Fibroblast of pulmonary artery (primary cell): ENCODE measurements around the gene HRH1.

Source experiments
- DNase-seq: peaks from one replicate; pipeline ENCODE4 v3.0.0-alpha.2; 2010; ENCODE audit warnings: low read depth
- H3K4me3 ChIP-seq: replicated peaks from 2 replicates; pipeline ENCODE4 v1.5.1; 2011; ENCODE audit warnings: low read depth, mild to moderate bottlenecking, control low read depth, low read length, moderate library complexity
- CTCF ChIP-seq: IDR thresholded peaks from 2 replicates; pipeline ENCODE4 v1.5.1; 2011; ENCODE audit warnings: mild to moderate bottlenecking, control low read depth, low read length, inconsistent platforms; ENCODE audit errors: missing control alignments

Gene HRH1

DNA sequence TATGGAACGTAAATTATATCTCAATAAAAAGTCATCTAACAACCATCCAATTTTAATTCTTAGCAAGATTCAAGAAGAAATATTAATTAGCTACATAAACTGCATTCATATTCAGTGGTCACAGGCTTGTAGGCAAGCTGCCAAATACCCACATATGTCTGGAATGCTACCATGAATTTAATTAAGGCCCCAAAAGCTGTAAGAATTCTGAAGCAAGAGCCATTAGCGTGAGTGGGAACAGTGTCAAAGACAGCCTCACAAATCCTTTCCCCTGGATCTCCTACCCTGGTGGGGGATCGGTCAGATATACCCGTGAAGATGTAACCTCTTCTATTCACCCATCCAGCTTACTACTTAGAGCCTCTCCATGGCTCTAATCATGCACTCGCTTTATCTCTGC lies 157.9 kb downstream of the HRH1 start:
- no peak for TF ChIP-seq CTCF
- DNase-seq, result no peak

More for the DNA sequence above, 157.9 kb downstream of the HRH1 start:
- H3K4me3 ChIP-seq, result no peak overlapping the region
